Suppressor macrophage treated with lipopolysaccharide for 4 hours (primary cell): ENCODE results near the gene CS.
"Not testable (repeated sequence)": the region's sequence is repeated elsewhere in the genome, so short reads cannot be mapped to it uniquely, and the experiment has no call there.

Experiments
- DNase-seq: peaks from one replicate; pipeline ENCODE4 v3.0.0-alpha.2; 2020

Gene CS

GRCh38 chr12:56317675-56318074, 17.5 kb upstream of the CS start:
- DNase-seq = no peak

- DNase-seq = peak; percentile 96
These were observed 15.7 kb upstream of the CS start, which contains the start of gene CNPY2 for GRCh38 chr12:56315622-56316473. Gene CNPY2 (minus strand): TSS chr12:56315988. CDS start chr12:56315217, 771 bp downstream.

GRCh38 chr12:56315249-56315621, 15.1 kb upstream of the CS start:
- no peak for DNase-seq

DNA sequence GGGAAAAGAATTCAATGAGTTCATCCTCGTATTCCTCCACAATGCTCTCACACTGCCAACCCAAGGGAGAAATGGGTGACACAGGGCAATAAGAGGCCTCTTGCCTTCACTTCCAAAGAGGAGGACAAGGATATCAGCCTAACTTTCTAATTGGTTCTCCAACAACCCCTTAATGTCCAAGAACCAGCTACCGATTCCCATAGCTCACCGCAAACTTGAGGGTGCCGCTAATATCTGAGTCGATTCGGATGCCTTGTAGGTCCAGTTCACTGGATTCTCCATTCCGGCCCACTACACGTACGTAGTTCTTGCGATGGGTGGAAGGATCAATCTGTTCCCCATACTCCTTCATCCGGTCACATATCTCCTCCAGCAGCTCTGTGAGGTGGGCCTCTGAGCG, 10.9 kb upstream of the CS start:
- DNase-seq = no peak

DNA sequence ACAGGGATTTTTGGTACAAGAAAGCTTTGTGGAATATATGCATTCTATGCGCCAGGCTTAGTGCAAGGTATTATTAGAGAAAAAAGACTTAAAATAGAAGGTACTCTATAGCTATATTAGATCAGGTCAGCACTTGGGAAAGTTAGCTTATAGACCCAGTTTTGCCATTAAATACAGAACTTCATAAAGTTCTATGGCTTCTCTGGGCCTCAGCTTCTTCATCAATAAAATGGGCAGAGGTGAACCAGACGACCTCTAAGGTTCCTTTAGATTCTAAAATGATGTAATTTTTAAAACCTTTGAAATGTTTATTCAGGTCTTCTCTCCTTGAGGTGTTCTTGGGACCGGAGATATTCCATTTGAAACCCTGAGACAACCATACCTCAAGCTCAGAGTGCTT, 8.6 kb upstream of the CS start:
- no peak for DNase-seq

GRCh38 chr12:56307221-56307965, 7.3 kb upstream of the CS start:
- no peak for DNase-seq

- DNase-seq = no peak
These were observed 4.9 kb upstream of the CS start for GRCh38 chr12:56304872-56305590.

DNA sequence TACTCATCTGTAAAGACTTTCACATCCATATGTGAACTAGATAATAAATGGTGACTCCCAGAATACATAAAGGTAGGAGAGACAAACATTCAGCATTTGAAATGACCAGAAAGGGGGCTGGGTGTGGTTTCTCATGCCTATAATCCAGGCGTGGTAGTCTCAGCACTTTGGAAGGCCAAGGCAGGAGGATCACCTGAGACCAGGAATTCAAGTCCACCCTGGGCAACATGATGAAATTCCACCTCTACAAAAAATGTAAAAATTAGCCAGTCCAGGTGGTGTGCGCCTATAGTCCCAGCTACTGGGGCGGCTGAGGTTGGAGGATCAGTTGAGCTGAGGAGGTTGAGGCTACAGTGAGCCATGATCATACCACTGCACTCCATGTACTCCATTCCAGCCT, 4.1 kb upstream of the CS start:
- no peak for DNase-seq

- no peak for DNase-seq
These were observed 724 bp upstream of the CS start for GRCh38 chr12:56300644-56301464.

- no peak for DNase-seq
These were observed 750 bp downstream of the CS start for GRCh38 chr12:56299308-56299852.

DNA sequence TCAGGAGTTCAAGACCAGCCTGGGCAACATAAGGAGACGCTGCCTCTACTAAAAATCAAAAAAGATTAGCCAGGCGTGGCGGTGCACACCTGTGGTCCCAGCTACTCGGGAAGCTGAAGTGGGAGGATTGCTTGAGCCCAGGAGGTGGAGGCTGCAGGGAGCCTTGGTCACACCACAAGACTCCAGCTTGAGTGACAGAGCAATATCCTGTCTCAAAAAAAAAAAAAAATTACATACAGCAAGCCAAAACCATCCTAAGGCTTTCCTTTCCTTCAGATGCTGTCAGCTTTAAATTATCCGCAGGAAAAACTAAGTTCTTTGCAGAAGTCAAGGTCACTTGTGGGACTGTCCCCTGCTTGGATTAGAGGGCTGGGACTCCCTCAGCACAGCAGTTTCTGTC, 1.3 kb downstream of the CS start:
- DNase-seq = no peak

DNA sequence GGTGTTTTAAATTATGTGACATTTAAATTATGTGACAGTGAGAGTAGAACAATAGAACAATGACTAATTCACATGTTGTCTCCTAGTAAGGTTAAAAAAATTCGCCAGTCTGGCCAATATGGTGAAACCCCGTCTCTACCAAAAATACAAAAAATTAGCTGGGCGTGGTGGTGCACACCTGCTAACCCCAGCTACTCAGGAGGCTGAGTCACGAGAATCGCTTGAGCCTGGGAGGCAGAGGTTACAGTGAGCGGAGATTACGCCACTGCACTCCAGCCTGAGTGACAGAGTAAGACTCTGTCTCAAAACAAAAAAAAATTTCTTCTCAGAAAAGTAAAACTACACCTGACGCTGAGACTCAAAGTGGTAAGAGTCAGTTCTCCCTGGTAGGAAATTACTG, 2.7 kb downstream of the CS start:
- DNase-seq = no peak

DNA sequence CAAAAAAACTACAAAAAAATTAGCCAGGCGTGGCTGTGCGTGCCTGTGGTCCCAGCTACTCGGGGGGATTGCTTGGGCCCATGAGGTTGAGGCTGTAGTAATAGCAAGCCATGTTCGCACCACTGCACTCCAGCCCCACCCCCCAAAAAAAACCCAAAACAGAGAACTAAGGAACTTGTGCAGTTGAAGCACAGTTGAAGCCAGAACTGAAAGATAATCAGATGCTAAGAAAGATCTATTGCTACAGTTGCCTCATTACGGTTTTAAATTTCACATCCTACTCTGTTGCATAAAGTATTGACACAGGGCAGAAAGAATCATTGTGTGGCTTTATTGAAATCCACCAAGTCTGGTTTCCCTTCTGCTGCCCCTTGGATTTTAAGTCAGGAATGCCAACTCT, 3.8 kb downstream of the CS start:
- peak; percentile 45 for DNase-seq

DNA sequence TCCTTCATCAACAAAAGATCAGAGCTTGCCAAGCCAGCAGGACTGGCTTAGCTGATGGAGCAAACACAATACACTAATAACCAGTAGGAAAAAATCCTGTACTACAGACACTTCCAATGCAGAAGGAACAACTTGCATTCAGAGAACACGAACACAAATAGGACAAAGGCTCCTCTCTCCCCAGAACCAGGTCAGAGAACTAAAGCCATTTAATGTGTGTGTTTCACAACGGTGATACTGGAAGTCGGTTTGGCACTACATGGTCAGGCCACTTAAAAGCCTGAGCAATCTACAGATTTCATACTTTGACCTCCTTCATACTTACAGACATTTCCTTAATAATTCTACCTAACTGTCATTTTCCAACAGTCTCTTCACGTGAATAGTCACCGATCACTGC, 6.3 kb downstream of the CS start:
- no peak for DNase-seq

- no peak for DNase-seq
These were observed 11.3 kb downstream of the CS start for GRCh38 chr12:56288705-56289387.

DNA sequence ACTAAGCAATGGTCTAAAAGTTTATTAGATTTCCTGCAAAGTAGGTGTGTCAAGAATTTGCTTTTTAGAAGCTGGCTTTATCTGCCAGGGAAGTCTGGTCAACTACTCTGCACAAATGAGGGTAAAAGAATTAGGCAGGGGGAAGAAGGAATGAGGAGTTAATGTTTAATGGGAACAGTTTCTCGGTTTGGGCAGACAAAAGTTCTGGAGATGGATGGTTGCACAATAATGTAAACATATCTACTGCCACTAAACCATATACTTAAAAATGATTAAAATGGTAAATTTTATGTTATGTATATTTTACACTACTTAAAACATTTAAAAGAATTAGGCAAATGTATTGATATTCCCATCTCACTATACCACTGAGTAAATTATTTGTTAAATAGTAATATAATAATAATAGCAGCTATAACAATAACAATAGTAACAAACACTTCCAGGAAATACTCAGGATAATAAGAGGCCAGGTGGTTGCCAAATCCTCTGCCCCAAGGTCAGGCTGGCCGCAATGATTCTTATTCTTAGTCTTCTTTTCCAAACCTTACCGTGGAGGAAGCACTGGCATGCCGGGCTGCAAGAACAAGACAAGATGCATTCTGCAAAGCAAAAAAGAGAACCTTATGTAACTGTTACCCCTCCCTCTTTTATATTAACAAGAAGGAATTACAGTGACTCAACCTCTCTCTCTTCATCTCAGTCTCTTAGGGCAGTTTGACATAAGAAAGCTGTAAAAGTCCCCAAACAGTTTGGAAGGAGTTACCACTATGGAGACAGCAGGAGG, 13.9 kb downstream of the CS start:
- DNase-seq = no peak

DNA sequence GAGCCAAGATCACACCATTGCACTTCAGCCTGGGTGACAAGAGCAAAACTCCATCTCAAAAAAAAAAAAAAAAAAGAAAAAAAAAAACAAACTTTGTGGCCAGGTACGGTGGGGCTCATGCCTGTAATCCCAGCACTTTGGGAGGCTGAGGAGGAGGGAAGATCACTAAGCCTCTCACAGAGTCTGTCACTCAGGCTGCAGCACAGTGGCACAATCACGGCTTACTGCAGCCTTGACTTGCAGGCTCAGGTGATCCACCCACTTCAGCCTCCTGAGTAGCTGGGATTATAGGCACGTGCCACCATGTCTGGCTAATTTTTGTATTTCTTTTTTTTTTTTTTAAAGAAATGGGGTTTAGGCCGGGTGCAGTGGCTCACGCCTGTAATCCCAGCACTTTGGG, 15.9 kb downstream of the CS start:
- DNase-seq = not testable (repeated sequence)

GRCh38 chr12:56282579-56282978, 17.6 kb downstream of the CS start:
- DNase-seq = no peak

- no peak for DNase-seq
These were observed 18.1 kb downstream of the CS start for GRCh38 chr12:56282030-56282429.

- no peak for DNase-seq
These were observed 19.3 kb downstream of the CS start for GRCh38 chr12:56280849-56281248.

- DNase-seq = no peak
These were observed 21.2 kb downstream of the CS start for GRCh38 chr12:56278905-56279304.
